MM.1S (cell line): Measurements from ENCODE around the gene REC8.

ENCODE experiments used
- CTCF ChIP-seq: fragments of 300-600 bp; sonication (generic); IDR thresholded peaks from 2 replicates; pipeline ENCODE4 v1.5.1; 2016; ENCODE audit warnings: antibody characterized with exemption, low read length, mixed read lengths
- EZH2 ChIP-seq: fragments of 300-600 bp; sonication (generic); optimal IDR thresholded peaks from 2 replicates; pipeline ENCODE3; 2017; ENCODE audit warnings: low read depth, mild to moderate bottlenecking, antibody characterized with exemption, low read length, mixed read lengths
- EZH2phosphoT487 ChIP-seq: fragments of 300-600 bp; sonication (generic); IDR thresholded peaks from 2 replicates; pipeline ENCODE4 v1.6.1; 2018; ENCODE audit warnings: antibody characterized with exemption, low read length

- no peak for TF ChIP-seq EZH2
- TF ChIP-seq CTCF = no peak
- TF ChIP-seq EZH2phosphoT487 = no peak
Observed at GRCh38 chr14:24141097-24141880, 30.6 kb upstream of the REC8 start, which contains the start of gene EMC9.
